ENCODE data around the gene CD58.

- TF ChIP-seq ZMAT4 (CRISPR knock-in tag; IDR thresholded peaks at IDR 0.05) (no peak), ZSCAN18 (CRISPR knock-in tag; IDR thresholded peaks at IDR 0.05) (no peak), CTCF (IDR thresholded peaks at IDR 0.05) (no peak), SMAD4 (CRISPR knock-in tag; IDR thresholded peaks at IDR 0.05) (no peak), ATF1 (CRISPR knock-in tag; IDR thresholded peaks at IDR 0.05) (no peak), ZNF232 (CRISPR knock-in tag; IDR thresholded peaks at IDR 0.05) (no peak), AFF4 (CRISPR knock-in tag; IDR thresholded peaks at IDR 0.05; ENCODE audit: borderline replicate concordance) (no peak), SP1 (CRISPR knock-in tag; conservative IDR thresholded peaks at IDR 0.05) (no peak), MAX (CRISPR knock-in tag; IDR thresholded peaks at IDR 0.05) (no peak), CREM (CRISPR knock-in tag; IDR thresholded peaks at IDR 0.05) (no peak), ZNF416 (CRISPR knock-in tag; IDR thresholded peaks at IDR 0.05) (no peak), CREB1 (CRISPR knock-in tag; IDR thresholded peaks at IDR 0.05) (no peak), TEAD1 (CRISPR knock-in tag; IDR thresholded peaks at IDR 0.05) (no peak), USF1 (CRISPR knock-in tag; IDR thresholded peaks at IDR 0.05) (no peak)
Observed at GRCh38 chr1:116514708-116515525, 55.9 kb downstream of the CD58 start.
